ENCODE measurements around the gene RICTOR.

DNA sequence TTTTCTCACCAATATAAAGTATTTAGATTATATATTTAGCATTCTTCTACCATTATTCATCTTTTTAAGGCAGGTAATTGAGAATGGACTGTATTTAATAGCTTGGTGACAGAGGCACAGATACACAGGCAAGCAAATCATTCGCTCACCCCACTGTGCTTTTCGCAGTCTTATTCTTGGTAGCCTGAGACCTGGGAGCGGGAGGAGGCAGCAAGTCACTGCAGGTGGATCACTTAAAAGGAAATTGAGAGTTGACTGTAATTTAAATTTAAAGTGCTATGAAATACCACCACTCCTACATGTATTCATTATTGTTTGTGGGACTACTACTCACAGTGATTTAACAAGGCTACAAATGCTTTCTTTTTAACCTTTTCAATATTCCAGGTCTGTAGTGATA lies 9.7 kb downstream of the RICTOR start:
- TF ChIP-seq, protein P1, sequence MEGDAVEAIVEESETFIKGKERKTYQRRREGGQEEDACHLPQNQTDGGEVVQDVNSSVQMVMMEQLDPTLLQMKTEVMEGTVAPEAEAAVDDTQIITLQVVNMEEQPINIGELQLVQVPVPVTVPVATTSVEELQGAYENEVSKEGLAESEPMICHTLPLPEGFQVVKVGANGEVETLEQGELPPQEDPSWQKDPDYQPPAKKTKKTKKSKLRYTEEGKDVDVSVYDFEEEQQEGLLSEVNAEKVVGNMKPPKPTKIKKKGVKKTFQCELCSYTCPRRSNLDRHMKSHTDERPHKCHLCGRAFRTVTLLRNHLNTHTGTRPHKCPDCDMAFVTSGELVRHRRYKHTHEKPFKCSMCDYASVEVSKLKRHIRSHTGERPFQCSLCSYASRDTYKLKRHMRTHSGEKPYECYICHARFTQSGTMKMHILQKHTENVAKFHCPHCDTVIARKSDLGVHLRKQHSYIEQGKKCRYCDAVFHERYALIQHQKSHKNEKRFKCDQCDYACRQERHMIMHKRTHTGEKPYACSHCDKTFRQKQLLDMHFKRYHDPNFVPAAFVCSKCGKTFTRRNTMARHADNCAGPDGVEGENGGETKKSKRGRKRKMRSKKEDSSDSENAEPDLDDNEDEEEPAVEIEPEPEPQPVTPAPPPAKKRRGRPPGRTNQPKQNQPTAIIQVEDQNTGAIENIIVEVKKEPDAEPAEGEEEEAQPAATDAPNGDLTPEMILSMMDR (IDR thresholded peaks at IDR 0.05), result no peak
- TF ChIP-seq POLR2A (IDR thresholded peaks at IDR 0.05), result no peak

Data from lower leg skin (tissue), 3 donors.